AG09319 (cell line): ENCODE measurements around the gene FNBP1L.

Experiments
- DNase-seq: peaks from one replicate; pipeline ENCODE4 v3.0.0-alpha.2; 2010; ENCODE audit warnings: low read depth; ENCODE audit errors: extremely low read depth
- CTCF ChIP-seq: IDR thresholded peaks from 2 replicates; pipeline ENCODE4 v1.5.1; 2011; ENCODE audit warnings: low read depth, mild to moderate bottlenecking, inconsistent platforms, low read length, moderate library complexity

The FNBP1L gene

GRCh38 chr1:93526431-93526830 is 78.5 kb downstream of the FNBP1L start:
- no peak for DNase-seq
- TF ChIP-seq CTCF, result no peak

DNA sequence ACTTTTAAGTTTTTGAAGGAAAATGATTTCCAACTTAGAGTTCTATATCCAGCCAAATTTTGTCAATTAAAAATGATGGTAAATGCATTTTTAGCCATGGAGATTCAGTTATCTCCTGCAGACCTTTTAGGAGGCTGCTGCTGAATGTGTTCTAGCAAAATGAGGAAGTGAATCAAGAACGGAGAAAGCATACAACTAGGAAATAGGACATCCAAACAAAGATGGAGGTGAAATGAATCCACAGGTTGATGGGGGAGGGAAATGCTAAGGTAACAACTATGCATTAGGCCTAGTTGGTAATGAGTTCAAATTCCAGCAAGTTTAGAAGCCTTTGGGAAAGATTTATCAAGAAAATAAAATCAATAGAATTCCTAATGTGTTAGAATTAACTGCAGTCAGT is 80.5 kb downstream of the FNBP1L start:
- no peak for DNase-seq
- no peak for TF ChIP-seq CTCF

GRCh38 chr1:93531193-93531592 is 83.3 kb downstream of the FNBP1L start:
- DNase-seq, result no peak

DNA sequence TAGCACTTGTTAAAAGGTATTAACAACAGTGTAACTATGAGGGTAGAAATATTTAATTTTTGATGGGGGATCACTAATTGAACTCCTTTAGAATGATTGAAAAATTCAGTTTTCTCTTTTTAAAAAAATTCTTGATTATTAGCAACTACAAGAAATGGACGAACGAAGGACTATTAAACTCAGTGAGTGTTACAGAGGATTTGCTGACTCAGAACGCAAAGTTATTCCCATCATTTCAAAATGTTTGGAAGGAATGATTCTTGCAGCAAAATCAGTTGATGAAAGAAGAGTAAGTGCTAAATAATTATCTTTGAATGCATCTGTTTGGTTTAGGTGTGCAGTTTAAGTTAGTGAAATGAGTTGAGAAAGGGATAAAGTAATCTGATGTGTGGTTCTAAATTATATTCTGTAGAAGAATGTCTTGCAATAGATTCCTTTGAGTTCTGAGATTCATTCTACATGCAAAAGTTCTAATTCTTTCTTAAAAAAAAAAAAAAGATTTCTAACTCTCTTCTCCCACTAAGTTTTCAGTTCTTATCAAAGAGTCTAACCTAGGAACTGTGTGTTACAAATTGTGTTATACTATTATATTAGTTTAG is 85.0 kb downstream of the FNBP1L start:
- TF ChIP-seq CTCF, result no peak
- no peak for DNase-seq

More at GRCh38 chr1:93531193-93531592, 83.3 kb downstream of the FNBP1L start:
- no peak for TF ChIP-seq CTCF

DNA sequence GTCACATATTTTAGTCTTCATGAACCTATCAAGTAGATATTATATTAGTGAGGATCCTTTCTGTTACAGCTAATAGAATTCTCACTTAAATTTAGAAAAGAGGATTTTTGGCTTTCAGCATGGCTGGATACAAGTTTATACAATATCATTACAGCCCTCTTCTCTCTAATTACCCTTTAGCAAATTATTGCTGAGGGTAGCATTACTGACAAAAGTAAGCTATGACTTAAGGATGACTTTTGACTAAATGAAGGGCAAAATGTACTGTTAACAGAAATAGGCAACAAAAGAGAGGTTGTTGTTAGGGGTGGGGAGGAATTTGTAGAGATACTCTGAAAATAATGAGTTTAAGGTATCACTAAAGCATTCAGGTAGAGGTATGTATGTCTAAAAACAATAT is 85.8 kb downstream of the FNBP1L start:
- no peak for DNase-seq

DNA sequence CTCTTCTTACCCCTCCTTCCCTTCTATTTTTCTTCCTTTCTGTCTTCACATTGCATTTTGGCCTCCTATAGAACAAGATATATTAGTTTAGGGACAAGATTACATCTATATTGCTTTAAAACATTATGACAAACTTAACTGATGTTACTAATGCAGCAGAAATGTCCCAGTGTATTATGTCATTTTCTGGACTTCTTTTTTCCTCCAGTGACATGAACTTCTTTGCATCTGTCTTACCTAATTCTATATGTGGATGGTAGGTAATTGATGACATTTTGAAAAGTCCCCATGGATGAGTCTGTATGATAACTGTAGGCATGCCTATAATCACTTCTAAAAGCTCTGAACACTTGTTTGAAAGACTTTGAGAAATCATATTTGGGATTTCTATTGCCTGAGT is 89.5 kb downstream of the FNBP1L start:
- DNase-seq, result no peak

More for the DNA sequence above, 85.8 kb downstream of the FNBP1L start:
- no peak for TF ChIP-seq CTCF

GRCh38 chr1:93537924-93538323 is 90.0 kb downstream of the FNBP1L start:
- TF ChIP-seq CTCF, result no peak
- no peak for DNase-seq

More for the DNA sequence above, 89.5 kb downstream of the FNBP1L start:
- no peak for TF ChIP-seq CTCF
